Measurements from ENCODE around the gene TMEM200A. TPM values are rescaled to one million over a fixed set of nuclear protein-coding genes. Genes with fewer than 3 reads are reported as not detected.

The TMEM200A gene
- total and polyA plus RNA-seq, 2 donors (not counting 3 experiments of a cell fraction or from before 2014, with no cell fraction given), result 0.58 to 0.75 TPM

GRCh38 chr6:130324657-130325056 lies 41.2 kb upstream of the TMEM200A start:
- dilution Hi-C loops (cut with MboI; ENCODE audit: extremely low pct_ligation_motif_present, low sequenced_read_pairs), result no loop called here
- ChIA-PET POLR2A (no interaction called here), CTCF (interaction anchor here (1.1 to 9.0 kb wide), 4 partner anchors 30 to 424 kb away, joined by 4 to 221 read pairs (median 4); partner anchors contain the start of gene TMEM200A)
- Histone ChIP-seq H3K27ac (ENCODE audit: insufficient read depth, low read depth, low read length) (no peak overlapping the region), H3K27me3 (ENCODE audit: control insufficient read depth in 2 of 2, insufficient read depth in 2 of 2, low read length in 2 of 2) (peaks cover 0 to 7% of the 10 kb centered on the region in 2 experiments), H3K9me1 (replicated peaks; ENCODE audit: control insufficient read depth, extremely low read depth, insufficient read depth, low read length) (no peaks in the 10 kb centered on the region), H3K9ac (replicated peaks; ENCODE audit: extremely low read depth, insufficient read depth, low read length) (no peak overlapping the region), H3K79me2 (ENCODE audit: control insufficient read depth, insufficient read depth, low read length) (no peaks in the 10 kb centered on the region), H3K4me2 (ENCODE audit: insufficient read depth, low read length) (no peak overlapping the region), H4K20me1 (replicated peaks; ENCODE audit: control insufficient read depth, extremely low read depth, insufficient read depth, low read length) (no peaks in the 10 kb centered on the region), H3K4me1 (ENCODE audit: control insufficient read depth, extremely low read depth, insufficient read depth, low read length) (no peaks in the 10 kb centered on the region), H2AFZ (ENCODE audit: low read depth, low read length) (no peak overlapping the region), H3K36me3 (ENCODE audit: control insufficient read depth in 2 of 2, extremely low read depth in 1 of 2, insufficient read depth in 2 of 2, low read length in 2 of 2) (no peaks in the 10 kb centered on the region), H3K4me3 (replicated peaks in 1 of 3; ENCODE audit: insufficient read depth in 1 of 3, low read depth in 1 of 3, low read length in 3 of 3) (no peak overlapping the region), H3K9me3 (replicated peaks; ENCODE audit: control insufficient read depth, insufficient read depth, low read length) (no peaks in the 10 kb centered on the region)
- FAIRE-seq, result no peak
- no peak for TF ChIP-seq FOS (IDR thresholded peaks at IDR 0.05; ENCODE audit: borderline replicate concordance, insufficient read depth, low read length)
- no peak for TF ChIP-seq GATA2 (IDR thresholded peaks at IDR 0.05; ENCODE audit: insufficient read depth, insufficient read length, low read depth, low read length)
- TF ChIP-seq CTCF (IDR thresholded peaks at IDR 0.05; ENCODE audit: extremely low read depth in 1 of 2, insufficient read depth in 1 of 2, low read depth in 1 of 2, low read length in 2 of 2), result no peak
- TF ChIP-seq MAX (IDR thresholded peaks at IDR 0.05; ENCODE audit: insufficient read depth, insufficient read length), result no peak
- no peak for TF ChIP-seq EZH2 (IDR thresholded peaks at IDR 0.05; ENCODE audit: borderline replicate concordance, low read depth, low read length, severe bottlenecking)
- no peak for TF ChIP-seq POLR2A (IDR thresholded peaks at IDR 0.05; ENCODE audit: low read depth, low read length)
- TF ChIP-seq JUN (IDR thresholded peaks at IDR 0.05; ENCODE audit: borderline replicate concordance, insufficient read depth, insufficient read length, low read depth), result no peak
- no peak for TF ChIP-seq POLR2AphosphoS5 (IDR thresholded peaks at IDR 0.05; ENCODE audit: insufficient read depth, low read depth, low read length)
- no peak for TF ChIP-seq MYC (IDR thresholded peaks at IDR 0.05; ENCODE audit: low read depth, low read length)
- no peak for DNase-seq (ENCODE audit: low read depth, low spot score)
- no TSS peak for BruUV-seq (replicated peaks)
- intact Hi-C loops (cut with micrococcal nuclease), result no loop called here

All from endothelial cell of umbilical vein (primary cell).